GM20000 (cell line): ENCODE data around the gene BTBD2.
A peak's percentile ranks its signal among the peaks of the same experiment; 100 is the strongest.

ENCODE experiments used
- DNase-seq: peaks from one replicate; pipeline ENCODE4 v3.0.0; 2012; ENCODE audit warnings: low spot score
- CTCF ChIP-seq: IDR thresholded peaks from 2 replicates; pipeline ENCODE4 v1.5.1; 2012; ENCODE audit warnings: mild to moderate bottlenecking, control low read depth; ENCODE audit errors: extremely low read depth, missing control alignments

The BTBD2 gene

GRCh38 chr19:2026770-2027169 is 11.3 kb upstream of the BTBD2 start:
- no peak for TF ChIP-seq CTCF

GRCh38 chr19:2022289-2022688 is 6.8 kb upstream of the BTBD2 start:
- DNase-seq: no peak
- TF ChIP-seq CTCF: no peak

More at GRCh38 chr19:2026770-2027169, 11.3 kb upstream of the BTBD2 start:
- no peak for DNase-seq

- no peak for DNase-seq
- TF ChIP-seq CTCF: no peak
These were observed 6.1 kb upstream of the BTBD2 start for GRCh38 chr19:2021453-2022140.

GRCh38 chr19:2018752-2019151 is 3.2 kb upstream of the BTBD2 start:
- no peak for DNase-seq
- TF ChIP-seq CTCF: no peak

GRCh38 chr19:2016041-2016807 is 710 bp upstream of the BTBD2 start:
- no peak for TF ChIP-seq CTCF
- DNase-seq: peak; percentile 91

- no peak for TF ChIP-seq CTCF
- peak; percentile 89 for DNase-seq
These were observed 545 bp downstream of the BTBD2 start for GRCh38 chr19:2014731-2015607.
